Chondrocyte (in vitro differentiated cells): Measurements from ENCODE around the gene ALDH3B1. TPM values are rescaled to one million over a fixed set of nuclear protein-coding genes. Genes with fewer than 3 reads are reported as not detected.

Source experiments
- DNase-seq: peaks from one replicate; pipeline ENCODE4 v3.0.0; 2021; ENCODE audit warnings: mixed read lengths, low spot score
- H3K27ac Mint-ChIP-seq: one replicate; pipeline ENCODE4 v1.8.0; 2021; ENCODE audit warnings: mild to moderate bottlenecking, moderate library complexity, mixed read lengths; ENCODE audit not compliant: unreplicated experiment
- H3K27me3 Mint-ChIP-seq: 2 replicates; pipeline ENCODE4 v1.8.0; 2021; ENCODE audit warnings: low read depth, mixed read lengths
- H3K36me3 Mint-ChIP-seq: 2 replicates; pipeline ENCODE4 v1.8.0; 2021; ENCODE audit warnings: low read depth, mixed read lengths
- H3K4me1 Mint-ChIP-seq: 2 replicates; pipeline ENCODE4 v1.8.0; 2021; ENCODE audit warnings: low read depth, mild to moderate bottlenecking, mixed read lengths
- H3K4me3 Mint-ChIP-seq: one replicate; pipeline ENCODE4 v1.8.0; 2021; ENCODE audit warnings: mild to moderate bottlenecking, moderate library complexity, mixed read lengths; ENCODE audit not compliant: unreplicated experiment
- H3K9me3 Mint-ChIP-seq: 2 replicates; pipeline ENCODE4 v1.8.0; 2021; ENCODE audit warnings: low read depth, mixed read lengths
- CTCF ChIP-seq: fragments of 200-600 bp; sonication (generic); IDR thresholded peaks from 2 replicates; pipeline ENCODE4 v1.5.0; 2021; ENCODE audit warnings: antibody characterized with exemption, mild to moderate bottlenecking, moderate library complexity
- total RNA-seq: library from RNA; stranded (reverse); gene quantifications from 3 replicates; pipeline ENCODE4 v1.2.1, GENCODE V29; 2021

The ALDH3B1 gene
- total RNA-seq, 1 donor from 2014 or later = 13.1 TPM

- peak; percentile 43 for DNase-seq
- Mint-ChIP-seq H3K4me3 (no peak overlapping the region), H3K36me3 (no peaks in the 10 kb centered on the region), H3K9me3 (no peaks in the 10 kb centered on the region), H3K27ac (no peak overlapping the region), H3K4me1 (peaks cover 16% of the 10 kb centered on the region), H3K27me3 (no peaks in the 10 kb centered on the region)
- no peak for TF ChIP-seq CTCF
These were observed 10.4 kb upstream of the ALDH3B1 start for GRCh38 chr11:67999704-68000103.

GRCh38 chr11:68002575-68002937 lies 7.6 kb upstream of the ALDH3B1 start:
- Mint-ChIP-seq H3K27me3 (no peaks in the 10 kb centered on the region), H3K4me1 (peaks cover 16% of the 10 kb centered on the region), H3K9me3 (no peaks in the 10 kb centered on the region), H3K36me3 (no peaks in the 10 kb centered on the region), H3K4me3 (peak overlapping the region; percentile 58), H3K27ac (no peak overlapping the region)
- no peak for DNase-seq
- TF ChIP-seq CTCF = no peak

- no peaks in the 10 kb centered on the region for H3K27me3 Mint-ChIP-seq
- H3K9me3 Mint-ChIP-seq = no peaks in the 10 kb centered on the region
- no peak overlapping the region for H3K27ac Mint-ChIP-seq
- peaks cover 16% of the 10 kb centered on the region for H3K4me1 Mint-ChIP-seq
- H3K4me3 Mint-ChIP-seq = peak overlapping the region; percentile 58
- no peak for DNase-seq
- H3K36me3 Mint-ChIP-seq = no peaks in the 10 kb centered on the region
- TF ChIP-seq CTCF = no peak
These were observed 6.9 kb upstream of the ALDH3B1 start for GRCh38 chr11:68002938-68003845.

- Mint-ChIP-seq H3K4me1 (peaks cover 20% of the 10 kb centered on the region), H3K27ac (no peak within 1 kb of the TSS), H3K27me3 (no peaks in the 10 kb centered on the region), H3K9me3 (no peaks in the 10 kb centered on the region), H3K4me3 (peak within 1 kb of the TSS; percentile 76), H3K36me3 (no peaks in the 10 kb centered on the region)
- peak; percentile 14 for TF ChIP-seq CTCF
- no peak for DNase-seq
These were observed 6.1 kb upstream of the ALDH3B1 start, which contains the start of gene UNC93B1 for GRCh38 chr11:68003846-68004550. UNC93B1 (minus strand) TSS chr11:68004097; CDS start chr11:68004043, 54 bp downstream.

GRCh38 chr11:68004551-68005335 lies 5.4 kb upstream of the ALDH3B1 start:
- no peak for TF ChIP-seq CTCF
- no peaks in the 10 kb centered on the region for H3K9me3 Mint-ChIP-seq
- H3K36me3 Mint-ChIP-seq = no peaks in the 10 kb centered on the region
- peaks cover 27% of the 10 kb centered on the region for H3K4me1 Mint-ChIP-seq
- H3K27ac Mint-ChIP-seq = no peak overlapping the region
- no peaks in the 10 kb centered on the region for H3K27me3 Mint-ChIP-seq
- H3K4me3 Mint-ChIP-seq = peak overlapping the region; percentile 76
- no peak for DNase-seq
